Ishikawa (cell line): ENCODE measurements around the gene MED15.

Source experiments
- CEBPB ChIP-seq: IDR thresholded peaks from 2 replicates; pipeline ENCODE4 v1.6.1; 2012
- CREB1 ChIP-seq: IDR thresholded peaks from 2 replicates; pipeline ENCODE4 v1.6.1; 2012; ENCODE audit warnings: low read depth
- EGR1 ChIP-seq: IDR thresholded peaks from 2 replicates; pipeline ENCODE4 v1.6.1; 2012
- EP300 ChIP-seq: IDR thresholded peaks from 2 replicates; pipeline ENCODE4 v1.6.1; 2012; ENCODE audit warnings: borderline replicate concordance
- FOXM1 ChIP-seq: IDR thresholded peaks from 2 replicates; pipeline ENCODE4 v1.6.1; 2012; ENCODE audit warnings: low read depth, borderline replicate concordance
- MAX ChIP-seq: IDR thresholded peaks from 2 replicates; pipeline ENCODE4 v1.6.1; 2012
- NFIC ChIP-seq: IDR thresholded peaks from 2 replicates; pipeline ENCODE4 v1.6.1; 2012
- RAD21 ChIP-seq: IDR thresholded peaks from 2 replicates; pipeline ENCODE4 v1.6.1; 2012; ENCODE audit warnings: low read depth
- REST ChIP-seq: IDR thresholded peaks from 2 replicates; pipeline ENCODE4 v1.6.1; 2012; ENCODE audit warnings: low read depth, mild to moderate bottlenecking
- TAF1 ChIP-seq: IDR thresholded peaks from 2 replicates; pipeline ENCODE4 v1.6.1; 2012; ENCODE audit warnings: low read depth, mild to moderate bottlenecking
- TCF12 ChIP-seq: IDR thresholded peaks from 2 replicates; pipeline ENCODE4 v1.6.1; 2012; ENCODE audit warnings: low read depth
- TEAD4 ChIP-seq: IDR thresholded peaks from 2 replicates; pipeline ENCODE4 v1.6.1; 2012
- USF1 ChIP-seq: IDR thresholded peaks from 2 replicates; pipeline ENCODE4 v1.6.1; 2012
- YY1 ChIP-seq: IDR thresholded peaks from 2 replicates; pipeline ENCODE4 v1.6.1; 2012; ENCODE audit warnings: low read depth
- ZBTB7A ChIP-seq: IDR thresholded peaks from 2 replicates; pipeline ENCODE4 v1.6.1; 2012; ENCODE audit warnings: low read depth

The MED15 gene

GRCh38 chr22:20558534-20558933, 51.1 kb downstream of the MED15 start:
- TF ChIP-seq RAD21 (no peak), TEAD4 (no peak), TAF1 (no peak), CREB1 (no peak), TCF12 (no peak), NFIC (no peak), FOXM1 (no peak)

GRCh38 chr22:20559174-20559760, 51.9 kb downstream of the MED15 start:
- TF ChIP-seq RAD21 (no peak), TCF12 (no peak), TEAD4 (no peak), USF1 (no peak), EGR1 (no peak)

GRCh38 chr22:20560716-20561115, 53.3 kb downstream of the MED15 start:
- no peak for TF ChIP-seq RAD21
- TF ChIP-seq FOXM1 = no peak
- no peak for TF ChIP-seq EGR1
- no peak for TF ChIP-seq CEBPB
- TF ChIP-seq CREB1 = no peak
- TF ChIP-seq TAF1 = no peak
- TF ChIP-seq ZBTB7A = no peak
- TF ChIP-seq EP300 = no peak
- no peak for TF ChIP-seq NFIC
- no peak for TF ChIP-seq USF1
- no peak for TF ChIP-seq YY1
- no peak for TF ChIP-seq TEAD4
- TF ChIP-seq REST = no peak
- no peak for TF ChIP-seq TCF12

- no peak for TF ChIP-seq NFIC
- no peak for TF ChIP-seq TCF12
- TF ChIP-seq CEBPB = no peak
- no peak for TF ChIP-seq YY1
- no peak for TF ChIP-seq EP300
- no peak for TF ChIP-seq RAD21
- TF ChIP-seq CREB1 = no peak
Measured at GRCh38 chr22:20561882-20562281, 54.5 kb downstream of the MED15 start.

- TF ChIP-seq FOXM1 (no peak), YY1 (no peak), EP300 (no peak), REST (no peak), USF1 (no peak), TEAD4 (no peak), RAD21 (no peak), CREB1 (no peak), EGR1 (no peak), TCF12 (no peak), CEBPB (no peak), TAF1 (no peak), ZBTB7A (no peak), MAX (no peak), NFIC (no peak)
Measured at GRCh38 chr22:20562607-20563465, 55.4 kb downstream of the MED15 start.

- TF ChIP-seq RAD21 = no peak
- no peak for TF ChIP-seq YY1
- no peak for TF ChIP-seq TEAD4
- no peak for TF ChIP-seq REST
- no peak for TF ChIP-seq ZBTB7A
- no peak for TF ChIP-seq NFIC
- TF ChIP-seq USF1 = no peak
- no peak for TF ChIP-seq CEBPB
- TF ChIP-seq TAF1 = no peak
- no peak for TF ChIP-seq EP300
- no peak for TF ChIP-seq MAX
- TF ChIP-seq FOXM1 = no peak
- no peak for TF ChIP-seq TCF12
- no peak for TF ChIP-seq CREB1
Measured at GRCh38 chr22:20563466-20563906, 56.1 kb downstream of the MED15 start.
